OCI-LY3 (cell line): ENCODE results near the gene RGS6.

ENCODE experiments used
- H2AFZ ChIP-seq: fragments of 200-600, 300-600 bp; shearing (Covaris generic); 2 replicates; pipeline ENCODE4 v1.6.0; 2014; ENCODE audit warnings: antibody characterized with exemption, low read depth, low read length
- H3K27ac ChIP-seq: fragments of 200-600, 300-600 bp; sonication (generic); 2 replicates; pipeline ENCODE4 v1.5.1; 2014; ENCODE audit warnings: mild to moderate bottlenecking, low read length, moderate library complexity, mixed read lengths
- H3K27me3 ChIP-seq: fragments of 200-600, 300-600 bp; sonication (generic); 2 replicates; pipeline ENCODE4 v1.6.1; 2014; ENCODE audit warnings: low read depth, low read length, mixed read lengths
- H3K36me3 ChIP-seq: fragments of 200-600, 300-600 bp; sonication (generic); replicated peaks from 2 replicates; pipeline ENCODE3; 2014; ENCODE audit warnings: low read depth, low read length, mixed read lengths
- H3K4me1 ChIP-seq: fragments of 300-600, 200-600 bp; sonication (generic); 2 replicates; pipeline ENCODE4 v1.6.1; 2014; ENCODE audit warnings: low read length, mixed read lengths
- H3K4me2 ChIP-seq: fragments of 200-600, 300-600 bp; sonication (generic); 2 replicates; pipeline ENCODE4 v1.6.1; 2014; ENCODE audit warnings: low read length, mixed read lengths
- H3K4me3 ChIP-seq: fragments of 300-600, 200-600 bp; sonication (generic); 2 replicates; pipeline ENCODE4 v1.5.1; 2014; ENCODE audit warnings: antibody characterized with exemption, mild to moderate bottlenecking, low read length, moderate library complexity
- H3K79me2 ChIP-seq: fragments of 300-600, 200-600 bp; shearing (Covaris generic); 2 replicates; pipeline ENCODE4 v1.6.1; 2014; ENCODE audit warnings: mild to moderate bottlenecking, low read length, mixed read lengths
- H3K9ac ChIP-seq: fragments of 300-600, 200-600 bp; shearing (Covaris generic); 2 replicates; pipeline ENCODE4 v1.6.0; 2014; ENCODE audit warnings: mild to moderate bottlenecking, low read length, moderate library complexity
- H3K9me3 ChIP-seq: fragments of 200-600, 300-600 bp; shearing (Covaris generic); 2 replicates; pipeline ENCODE4 v1.6.1; 2014; ENCODE audit warnings: low read length, mixed read lengths; ENCODE audit not compliant: insufficient read depth
- H4K20me1 ChIP-seq: fragments of 200-600, 300-600 bp; sonication (generic); 2 replicates; pipeline ENCODE4 v1.6.1; 2016; ENCODE audit warnings: low read length, mixed read lengths; ENCODE audit not compliant: insufficient read depth
- EZH2phosphoT487 ChIP-seq: fragments of 200-600 bp; shearing (Covaris generic); IDR thresholded peaks from 2 replicates; pipeline ENCODE4 v1.6.1; 2018; ENCODE audit warnings: antibody characterized with exemption, mixed run types, low read depth
- TF ChIP-seq, protein P1 (sequence below): fragments of 200-600, 300-600 bp; sonication (generic); IDR thresholded peaks from 2 replicates; pipeline ENCODE4 v1.5.1; 2014; ENCODE audit warnings: antibody characterized with exemption, low read length, low read depth

Gene RGS6

DNA sequence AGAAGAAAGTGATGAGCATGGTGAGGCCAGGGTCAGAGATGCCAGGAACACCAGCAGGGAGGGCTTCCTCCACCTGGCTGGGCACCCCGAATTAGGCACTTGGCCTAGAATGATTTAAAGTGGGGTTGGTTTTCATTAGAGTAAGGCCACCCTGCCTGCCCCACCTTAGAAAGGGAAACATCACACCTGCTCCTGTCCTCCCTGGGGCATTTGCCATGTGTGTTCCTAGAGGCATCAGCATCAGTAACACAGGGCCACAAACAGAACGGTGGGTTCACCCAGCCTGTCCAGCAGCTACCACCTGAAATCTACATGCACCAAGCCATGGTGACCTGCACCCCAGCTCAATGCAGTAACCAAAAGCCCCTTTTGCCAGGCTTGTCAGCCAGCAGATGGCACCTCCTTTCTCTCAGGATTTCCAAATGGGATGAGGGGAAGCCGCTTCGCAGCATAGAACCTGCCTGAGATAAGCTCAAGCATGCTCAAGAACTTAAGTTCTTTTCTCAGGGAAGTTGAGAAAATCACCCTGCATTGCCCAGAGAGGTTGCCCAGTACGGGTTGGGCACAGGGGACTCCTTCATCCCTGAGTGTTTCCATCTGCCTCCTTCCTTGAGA lies 622.9 kb downstream of the RGS6 start:
- H3K4me2 ChIP-seq = no peak overlapping the region
- H3K9ac ChIP-seq = no peak overlapping the region
- H2AFZ ChIP-seq = no peak overlapping the region
- no peaks in the 10 kb centered on the region for H3K9me3 ChIP-seq
- peaks cover 90% of the 10 kb centered on the region for H3K27me3 ChIP-seq
- no peaks in the 10 kb centered on the region for H3K79me2 ChIP-seq
- no peak overlapping the region for H3K27ac ChIP-seq
- no peaks in the 10 kb centered on the region for H3K4me1 ChIP-seq
- H4K20me1 ChIP-seq = no peaks in the 10 kb centered on the region
- no peaks in the 10 kb centered on the region for H3K36me3 ChIP-seq
- TF ChIP-seq, protein P1, sequence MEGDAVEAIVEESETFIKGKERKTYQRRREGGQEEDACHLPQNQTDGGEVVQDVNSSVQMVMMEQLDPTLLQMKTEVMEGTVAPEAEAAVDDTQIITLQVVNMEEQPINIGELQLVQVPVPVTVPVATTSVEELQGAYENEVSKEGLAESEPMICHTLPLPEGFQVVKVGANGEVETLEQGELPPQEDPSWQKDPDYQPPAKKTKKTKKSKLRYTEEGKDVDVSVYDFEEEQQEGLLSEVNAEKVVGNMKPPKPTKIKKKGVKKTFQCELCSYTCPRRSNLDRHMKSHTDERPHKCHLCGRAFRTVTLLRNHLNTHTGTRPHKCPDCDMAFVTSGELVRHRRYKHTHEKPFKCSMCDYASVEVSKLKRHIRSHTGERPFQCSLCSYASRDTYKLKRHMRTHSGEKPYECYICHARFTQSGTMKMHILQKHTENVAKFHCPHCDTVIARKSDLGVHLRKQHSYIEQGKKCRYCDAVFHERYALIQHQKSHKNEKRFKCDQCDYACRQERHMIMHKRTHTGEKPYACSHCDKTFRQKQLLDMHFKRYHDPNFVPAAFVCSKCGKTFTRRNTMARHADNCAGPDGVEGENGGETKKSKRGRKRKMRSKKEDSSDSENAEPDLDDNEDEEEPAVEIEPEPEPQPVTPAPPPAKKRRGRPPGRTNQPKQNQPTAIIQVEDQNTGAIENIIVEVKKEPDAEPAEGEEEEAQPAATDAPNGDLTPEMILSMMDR = no peak
- TF ChIP-seq EZH2phosphoT487 = no peak
- H3K4me3 ChIP-seq = no peak overlapping the region

GRCh38 chr14:72555609-72556000 lies 623.4 kb downstream of the RGS6 start:
- no peak overlapping the region for H2AFZ ChIP-seq
- no peak for TF ChIP-seq EZH2phosphoT487
- TF ChIP-seq, protein P1 = no peak

DNA sequence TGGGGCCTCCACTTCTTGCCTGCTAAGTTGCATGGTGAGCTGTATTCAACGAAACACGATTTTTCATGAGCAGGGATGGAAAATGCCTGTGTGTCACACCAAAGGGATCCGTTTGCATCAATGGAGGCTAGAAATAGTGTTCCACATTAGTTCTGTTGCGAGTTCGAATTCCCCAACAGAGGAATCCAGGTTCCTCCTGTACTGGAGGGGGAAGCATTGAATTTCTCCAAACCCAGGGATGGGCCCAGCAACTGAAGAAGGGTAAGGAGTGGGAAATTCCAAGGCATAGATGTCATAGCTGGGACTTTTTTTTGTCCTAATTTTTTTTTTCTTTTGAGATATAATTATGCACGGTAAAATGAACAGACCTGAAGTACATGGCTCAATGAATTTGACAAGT lies 625.4 kb downstream of the RGS6 start:
- Histone ChIP-seq H3K4me3 (no peak overlapping the region), H3K36me3 (no peaks in the 10 kb centered on the region), H3K9ac (no peak overlapping the region), H3K4me2 (no peak overlapping the region), H3K27ac (no peak overlapping the region), H4K20me1 (no peaks in the 10 kb centered on the region), H3K79me2 (no peaks in the 10 kb centered on the region), H3K27me3 (peaks cover 69% of the 10 kb centered on the region), H3K4me1 (no peaks in the 10 kb centered on the region), H2AFZ (no peak overlapping the region), H3K9me3 (no peaks in the 10 kb centered on the region)
- TF ChIP-seq EZH2phosphoT487 = no peak
- TF ChIP-seq, protein P1 = no peak

More at GRCh38 chr14:72555609-72556000, 623.4 kb downstream of the RGS6 start:
- H3K27me3 ChIP-seq = peaks cover 87% of the 10 kb centered on the region
- H3K4me3 ChIP-seq = no peak overlapping the region
- H3K36me3 ChIP-seq = no peaks in the 10 kb centered on the region
- no peaks in the 10 kb centered on the region for H4K20me1 ChIP-seq
- H3K9me3 ChIP-seq = no peaks in the 10 kb centered on the region
- H3K9ac ChIP-seq = no peak overlapping the region
- H3K4me2 ChIP-seq = no peak overlapping the region
- no peaks in the 10 kb centered on the region for H3K4me1 ChIP-seq
- H3K79me2 ChIP-seq = no peaks in the 10 kb centered on the region
- no peak overlapping the region for H3K27ac ChIP-seq

DNA sequence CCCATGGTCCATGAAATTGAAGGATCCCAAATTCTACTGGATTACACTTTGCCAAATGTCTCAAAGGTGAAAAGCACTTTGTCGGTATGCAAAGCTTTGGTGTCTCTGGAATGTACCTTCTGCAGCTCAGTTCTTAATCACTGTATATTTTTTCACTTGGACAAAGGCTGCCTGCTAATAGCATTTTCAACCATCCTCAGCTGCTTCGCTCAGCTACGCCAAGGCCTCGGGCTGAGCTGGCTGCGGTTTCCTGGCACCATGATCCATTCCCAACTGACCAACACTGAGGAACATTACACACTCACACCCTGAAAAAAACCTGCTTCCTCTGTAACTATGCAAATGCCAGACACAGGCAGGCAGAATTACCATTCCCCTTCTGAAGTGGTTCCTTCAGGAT lies 626.5 kb downstream of the RGS6 start:
- peaks cover 58% of the 10 kb centered on the region for H3K27me3 ChIP-seq
- H3K4me2 ChIP-seq = no peak overlapping the region

More for the DNA sequence above, 626.5 kb downstream of the RGS6 start:
- Histone ChIP-seq H3K4me1 (no peaks in the 10 kb centered on the region), H3K9me3 (no peaks in the 10 kb centered on the region), H4K20me1 (no peaks in the 10 kb centered on the region), H3K36me3 (no peaks in the 10 kb centered on the region), H3K9ac (no peak overlapping the region), H3K4me3 (no peak overlapping the region), H3K79me2 (no peaks in the 10 kb centered on the region), H3K27ac (no peak overlapping the region), H2AFZ (no peak overlapping the region)
- no peak for TF ChIP-seq EZH2phosphoT487
- TF ChIP-seq, protein P1 = no peak
